Chondrocyte (in vitro differentiated cells): Measurements from ENCODE around the gene USPL1. TPM values are rescaled to one million over a fixed set of nuclear protein-coding genes. Genes with fewer than 3 reads are reported as not detected.
"Not testable (repeated sequence)": the region's sequence is repeated elsewhere in the genome, so short reads cannot be mapped to it uniquely, and the experiment has no call there.

Experiments used
- DNase-seq: peaks from one replicate; pipeline ENCODE4 v3.0.0; 2021; ENCODE audit warnings: mixed read lengths, low spot score
- H3K27ac Mint-ChIP-seq: one replicate; pipeline ENCODE4 v1.8.0; 2021; ENCODE audit warnings: mild to moderate bottlenecking, moderate library complexity, mixed read lengths; ENCODE audit not compliant: unreplicated experiment
- H3K27me3 Mint-ChIP-seq: 2 replicates; pipeline ENCODE4 v1.8.0; 2021; ENCODE audit warnings: low read depth, mixed read lengths
- H3K36me3 Mint-ChIP-seq: 2 replicates; pipeline ENCODE4 v1.8.0; 2021; ENCODE audit warnings: low read depth, mixed read lengths
- H3K4me1 Mint-ChIP-seq: 2 replicates; pipeline ENCODE4 v1.8.0; 2021; ENCODE audit warnings: low read depth, mild to moderate bottlenecking, mixed read lengths
- H3K4me3 Mint-ChIP-seq: one replicate; pipeline ENCODE4 v1.8.0; 2021; ENCODE audit warnings: mild to moderate bottlenecking, moderate library complexity, mixed read lengths; ENCODE audit not compliant: unreplicated experiment
- H3K9me3 Mint-ChIP-seq: 2 replicates; pipeline ENCODE4 v1.8.0; 2021; ENCODE audit warnings: low read depth, mixed read lengths
- total RNA-seq: library from RNA; stranded (reverse); gene quantifications from 3 replicates; pipeline ENCODE4 v1.2.1, GENCODE V29; 2021
- TF ChIP-seq, protein P1 (sequence below): fragments of 200-600 bp; sonication (generic); IDR thresholded peaks from 2 replicates; pipeline ENCODE4 v1.5.0; 2021; ENCODE audit warnings: antibody characterized with exemption, mild to moderate bottlenecking, moderate library complexity

USPL1 gene
- total RNA-seq, 1 donor from 2014 or later: 11.0 TPM

DNA sequence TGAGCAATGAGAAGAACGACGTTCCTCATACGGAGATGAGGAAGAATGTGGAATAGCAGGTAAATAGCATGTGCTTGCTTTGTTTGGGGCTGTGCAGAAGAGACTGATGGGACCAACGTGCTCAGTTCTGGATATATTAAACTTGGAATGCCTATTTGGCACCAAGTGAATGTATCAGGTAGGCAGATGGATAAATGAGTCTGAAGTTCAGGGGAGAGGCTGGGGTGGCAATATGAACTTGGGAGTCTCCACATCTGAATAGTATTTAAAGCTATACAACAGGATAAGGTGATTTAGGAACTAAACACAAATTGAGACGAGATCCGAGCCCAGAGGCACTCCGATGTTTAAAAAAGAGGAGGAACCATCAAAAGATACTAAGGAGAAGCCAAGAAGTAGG is 12.7 kb upstream of the USPL1 start:
- Mint-ChIP-seq H3K27ac (no peak overlapping the region), H3K4me1 (peaks cover 5% of the 10 kb centered on the region), H3K36me3 (peaks cover 2% of the 10 kb centered on the region), H3K9me3 (no peaks in the 10 kb centered on the region), H3K4me3 (no peak overlapping the region), H3K27me3 (no peaks in the 10 kb centered on the region)
- TF ChIP-seq, protein P1, sequence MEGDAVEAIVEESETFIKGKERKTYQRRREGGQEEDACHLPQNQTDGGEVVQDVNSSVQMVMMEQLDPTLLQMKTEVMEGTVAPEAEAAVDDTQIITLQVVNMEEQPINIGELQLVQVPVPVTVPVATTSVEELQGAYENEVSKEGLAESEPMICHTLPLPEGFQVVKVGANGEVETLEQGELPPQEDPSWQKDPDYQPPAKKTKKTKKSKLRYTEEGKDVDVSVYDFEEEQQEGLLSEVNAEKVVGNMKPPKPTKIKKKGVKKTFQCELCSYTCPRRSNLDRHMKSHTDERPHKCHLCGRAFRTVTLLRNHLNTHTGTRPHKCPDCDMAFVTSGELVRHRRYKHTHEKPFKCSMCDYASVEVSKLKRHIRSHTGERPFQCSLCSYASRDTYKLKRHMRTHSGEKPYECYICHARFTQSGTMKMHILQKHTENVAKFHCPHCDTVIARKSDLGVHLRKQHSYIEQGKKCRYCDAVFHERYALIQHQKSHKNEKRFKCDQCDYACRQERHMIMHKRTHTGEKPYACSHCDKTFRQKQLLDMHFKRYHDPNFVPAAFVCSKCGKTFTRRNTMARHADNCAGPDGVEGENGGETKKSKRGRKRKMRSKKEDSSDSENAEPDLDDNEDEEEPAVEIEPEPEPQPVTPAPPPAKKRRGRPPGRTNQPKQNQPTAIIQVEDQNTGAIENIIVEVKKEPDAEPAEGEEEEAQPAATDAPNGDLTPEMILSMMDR: no peak
- DNase-seq: no peak

DNA sequence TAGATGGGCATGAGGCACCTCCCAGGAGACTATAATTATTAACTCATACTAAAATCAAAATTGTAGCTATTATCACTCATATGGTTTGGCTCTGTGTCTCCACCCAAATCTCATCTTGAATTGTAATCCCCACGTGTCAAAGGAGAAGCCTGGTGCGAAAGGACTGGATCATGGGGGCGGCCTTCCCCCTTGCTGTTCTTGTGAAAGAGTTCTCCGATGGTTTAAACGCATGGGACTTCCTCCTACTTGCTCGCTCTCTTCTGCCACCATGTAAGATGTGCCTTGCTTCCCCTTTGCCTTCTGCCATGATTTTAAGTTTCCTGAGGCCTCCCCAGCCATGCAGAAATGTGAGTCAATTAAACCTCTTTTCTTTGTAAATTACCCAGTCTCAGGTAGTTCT is 10.5 kb upstream of the USPL1 start:
- H3K36me3 Mint-ChIP-seq, H3K4me1 Mint-ChIP-seq, H3K27ac Mint-ChIP-seq, DNase-seq, H3K4me3 Mint-ChIP-seq, H3K27me3 Mint-ChIP-seq, H3K9me3 Mint-ChIP-seq: not testable (repeated sequence)

DNA sequence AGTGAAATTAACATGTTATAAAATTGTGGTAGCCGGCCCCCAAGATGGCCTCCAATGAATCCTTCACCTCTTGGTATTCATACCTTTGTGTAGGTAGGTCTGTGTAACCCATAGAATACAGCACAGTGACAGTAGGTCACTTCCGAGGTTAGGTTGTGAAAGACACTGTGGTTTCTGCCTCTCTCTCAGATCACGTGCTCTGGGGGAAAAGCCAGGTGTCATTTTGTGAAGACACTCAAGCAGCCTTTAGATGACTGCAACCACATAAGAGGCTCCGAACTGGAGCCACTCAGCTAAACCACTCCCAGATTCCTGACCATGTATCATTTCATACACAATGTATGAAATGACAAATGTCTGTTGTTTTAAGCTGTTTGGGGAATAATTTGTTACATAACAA is 9.8 kb upstream of the USPL1 start:
- Mint-ChIP-seq H3K27ac (no peak overlapping the region), H3K4me3 (no peak overlapping the region), H3K27me3 (no peaks in the 10 kb centered on the region), H3K4me1 (peaks cover 5% of the 10 kb centered on the region), H3K9me3 (no peaks in the 10 kb centered on the region), H3K36me3 (peaks cover 2% of the 10 kb centered on the region)
- DNase-seq: no peak
- TF ChIP-seq, protein P1: no peak

DNA sequence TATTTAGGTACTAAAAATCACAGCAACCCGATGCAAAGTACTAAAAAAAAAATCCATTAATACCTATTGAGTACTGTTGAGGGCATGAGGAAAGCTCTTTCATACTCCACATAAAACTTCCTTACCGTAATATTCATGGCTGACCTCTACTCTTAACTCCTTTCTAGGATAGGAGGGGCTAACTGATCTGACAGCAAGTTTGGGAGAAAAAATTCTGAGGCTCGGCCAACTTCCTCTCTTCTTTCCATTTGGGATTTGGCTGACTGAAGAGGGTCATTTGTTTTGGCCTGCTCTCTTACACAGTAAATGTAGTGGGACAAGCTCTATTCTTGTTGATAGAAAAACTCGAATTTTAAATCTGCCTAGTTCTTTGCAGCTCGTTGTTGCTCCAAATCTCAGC is 9.4 kb upstream of the USPL1 start:
- Mint-ChIP-seq H3K27me3 (no peaks in the 10 kb centered on the region), H3K27ac (no peak overlapping the region), H3K9me3 (no peaks in the 10 kb centered on the region), H3K36me3 (peaks cover 2% of the 10 kb centered on the region), H3K4me3 (no peak overlapping the region), H3K4me1 (peaks cover 5% of the 10 kb centered on the region)
- TF ChIP-seq, protein P1: no peak
- no peak for DNase-seq

DNA sequence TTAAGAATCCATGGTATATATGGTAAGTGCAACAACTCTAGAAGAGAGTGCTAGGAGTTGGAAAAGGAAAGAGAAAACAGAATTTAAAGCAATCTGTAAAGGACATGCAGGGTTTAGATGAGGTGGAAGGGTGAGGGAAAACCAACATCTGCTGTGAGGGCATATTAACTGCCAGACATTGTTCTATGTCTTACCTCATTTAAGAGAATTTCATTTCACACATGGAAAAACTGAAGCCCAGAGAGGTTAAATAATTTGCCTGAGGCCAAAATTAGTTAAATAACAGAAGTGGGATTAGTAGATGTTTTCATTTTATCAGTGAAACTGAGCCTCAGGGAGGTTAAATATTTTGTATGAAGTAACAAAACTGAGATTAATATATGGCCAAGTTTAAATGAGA is 7.4 kb upstream of the USPL1 start:
- Mint-ChIP-seq H3K4me1 (peaks cover 10% of the 10 kb centered on the region), H3K36me3 (peaks cover 2% of the 10 kb centered on the region), H3K4me3 (no peak overlapping the region), H3K27me3 (no peaks in the 10 kb centered on the region), H3K27ac (no peak overlapping the region), H3K9me3 (no peaks in the 10 kb centered on the region)
- no peak for DNase-seq
- TF ChIP-seq, protein P1: no peak

DNA sequence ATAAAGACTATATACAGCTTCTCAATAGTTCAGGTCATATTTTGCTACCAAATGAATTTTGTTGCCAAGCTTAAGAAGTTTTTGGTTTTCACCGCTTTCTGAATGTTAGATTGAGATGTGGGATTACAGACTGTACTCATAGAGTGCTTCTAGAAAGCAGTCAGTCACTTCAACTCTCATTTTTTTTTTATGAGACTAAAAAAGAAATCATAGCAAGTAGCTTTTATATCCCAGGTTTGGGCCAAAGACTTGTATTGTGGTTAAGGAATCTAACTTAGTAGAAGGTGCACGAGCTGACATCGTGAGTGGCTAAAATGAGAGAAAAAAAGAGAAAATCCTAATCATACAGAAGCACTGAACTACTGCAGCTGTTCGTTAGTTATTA is 2.2 kb upstream of the USPL1 start:
- H3K4me3 Mint-ChIP-seq: no peak overlapping the region
- DNase-seq: no peak

More for the DNA sequence above, 2.2 kb upstream of the USPL1 start:
- TF ChIP-seq, protein P1: no peak
- no peak overlapping the region for H3K27ac Mint-ChIP-seq
- no peaks in the 10 kb centered on the region for H3K36me3 Mint-ChIP-seq
- H3K4me1 Mint-ChIP-seq: peaks cover 14% of the 10 kb centered on the region
- no peaks in the 10 kb centered on the region for H3K27me3 Mint-ChIP-seq
- H3K9me3 Mint-ChIP-seq: no peaks in the 10 kb centered on the region
